A204.1 (cell line): ENCODE data around the gene TBCK.
"Not testable (repeated sequence)": the region's sequence is repeated elsewhere in the genome, so short reads cannot be mapped to it uniquely, and the experiment has no call there.

ENCODE experiments used
- FAIRE-seq: peaks from 2 replicates; lab custom pipeline; 2012; peaks lifted over from hg19 to GRCh38; lab: Jason Lieb, UNC

The TBCK gene

GRCh38 chr4:106111778-106112469, 204.1 kb downstream of the TBCK start:
- not testable (repeated sequence) for FAIRE-seq

GRCh38 chr4:106109929-106110328, 206.1 kb downstream of the TBCK start:
- no peak for FAIRE-seq

- FAIRE-seq, result no peak
These were observed 210.3 kb downstream of the TBCK start for GRCh38 chr4:106105697-106106096.

- no peak for FAIRE-seq
These were observed 211.7 kb downstream of the TBCK start for GRCh38 chr4:106104276-106104675.

GRCh38 chr4:106096454-106096853, 219.6 kb downstream of the TBCK start:
- no peak for FAIRE-seq

- FAIRE-seq, result no peak
These were observed 220.6 kb downstream of the TBCK start for GRCh38 chr4:106095408-106095807.

GRCh38 chr4:106092361-106093040, 223.5 kb downstream of the TBCK start:
- no peak for FAIRE-seq

GRCh38 chr4:106090826-106091225, 225.2 kb downstream of the TBCK start:
- no peak for FAIRE-seq

GRCh38 chr4:106083065-106083464, 232.9 kb downstream of the TBCK start:
- FAIRE-seq, result no peak

- no peak for FAIRE-seq
These were observed 235.6 kb downstream of the TBCK start for GRCh38 chr4:106080376-106080775.

- no peak for FAIRE-seq
These were observed 236.4 kb downstream of the TBCK start for GRCh38 chr4:106079616-106080015.

- no peak for FAIRE-seq
These were observed 251.0 kb downstream of the TBCK start for GRCh38 chr4:106065018-106065417.

- FAIRE-seq, result no peak
These were observed 253.0 kb downstream of the TBCK start for GRCh38 chr4:106063009-106063408.

- FAIRE-seq, result no peak
These were observed 253.5 kb downstream of the TBCK start for GRCh38 chr4:106062452-106062875.

GRCh38 chr4:106058921-106059320, 257.1 kb downstream of the TBCK start:
- no peak for FAIRE-seq

GRCh38 chr4:106056914-106057313, 259.1 kb downstream of the TBCK start:
- FAIRE-seq, result no peak

- no peak for FAIRE-seq
These were observed 264.5 kb downstream of the TBCK start for GRCh38 chr4:106051514-106051913.

- no peak for FAIRE-seq
These were observed 266.5 kb downstream of the TBCK start for GRCh38 chr4:106049490-106049889.

GRCh38 chr4:106048250-106048971, 267.6 kb downstream of the TBCK start:
- FAIRE-seq, result no peak

- no peak for FAIRE-seq
These were observed 269.9 kb downstream of the TBCK start for GRCh38 chr4:106046083-106046482.

- no peak for FAIRE-seq
These were observed 274.6 kb downstream of the TBCK start for GRCh38 chr4:106041294-106042002.

- no peak for FAIRE-seq
These were observed 276.2 kb downstream of the TBCK start for GRCh38 chr4:106039796-106040195.

- no peak for FAIRE-seq
These were observed 277.1 kb downstream of the TBCK start for GRCh38 chr4:106038908-106039307.
